OCI-LY3 (cell line): Measurements from ENCODE around the gene SKAP2.

ENCODE experiments used
- CTCF ChIP-seq: fragments of 200-600, 300-600 bp; sonication (generic); IDR thresholded peaks from 2 replicates; pipeline ENCODE4 v1.5.1; 2014; ENCODE audit warnings: antibody characterized with exemption, low read length, low read depth
- EZH2phosphoT487 ChIP-seq: fragments of 200-600 bp; shearing (Covaris generic); IDR thresholded peaks from 2 replicates; pipeline ENCODE4 v1.6.1; 2018; ENCODE audit warnings: antibody characterized with exemption, mixed run types, low read depth

DNA sequence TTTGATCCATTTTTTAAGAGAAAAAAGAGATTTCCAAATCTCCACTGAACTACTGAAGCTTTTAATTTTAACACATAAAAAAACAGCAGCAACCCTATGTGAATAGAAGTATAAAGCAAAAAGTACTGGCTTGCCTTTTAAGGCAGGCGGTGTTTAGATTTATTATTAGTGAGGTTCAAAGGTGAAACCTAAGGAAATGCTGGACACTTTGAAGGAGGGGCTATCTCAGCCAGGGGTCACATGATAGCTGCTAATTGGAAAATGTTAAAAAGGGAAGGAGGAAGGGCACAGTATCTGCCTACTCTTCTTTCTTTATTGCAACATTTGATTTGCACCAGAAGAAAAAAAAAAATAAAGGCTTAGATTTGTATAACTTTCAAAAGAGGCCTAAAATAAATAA, 183.8 kb downstream of the SKAP2 start:
- TF ChIP-seq CTCF (no peak), EZH2phosphoT487 (no peak)
